Gastroesophageal sphincter (tissue), 4 donors: ENCODE results near the gene SNCG. TPM values are rescaled to one million over a fixed set of nuclear protein-coding genes. Genes with fewer than 3 reads are reported as not detected.

Experiments used
- ATAC-seq: fragments of 150-250 bp; one replicate; pipeline ENCODE4 v1.9.1; 2016; ENCODE audit warnings: mild to moderate bottlenecking, moderate library complexity
- H3K27ac ChIP-seq, 4 donors: fragments of 200-600 bp; sonication (generic) in 3 of 4; 1 replicate in 3 of 4; 2 replicates in 1 of 4; pipeline ENCODE4 v1.5.1; 2016 to 2019
- H3K27me3 ChIP-seq: fragments of 200-600 bp; sonication (generic); one replicate; pipeline ENCODE4 v1.5.1; 2019
- H3K36me3 ChIP-seq, 2 donors: fragments of 200-600 bp; sonication (generic); one replicate each; pipeline ENCODE4 v1.5.1; 2019; ENCODE audit warnings: control low read depth in 1 of 2
- H3K4me1 ChIP-seq, 3 donors: fragments of 200-600 bp; sonication (generic); 1 replicate in 2 of 3; 2 replicates in 1 of 3; pipeline ENCODE4 v1.5.1; 2016 to 2019; ENCODE audit warnings: control low read depth in 2 of 3
- H3K4me3 ChIP-seq, 2 donors: fragments of 200-600 bp; sonication (generic); one replicate each; pipeline ENCODE4 v1.5.1; 2019; ENCODE audit warnings: mild to moderate bottlenecking in 1 of 2, moderate library complexity in 1 of 2
- H3K9me3 ChIP-seq, 3 donors: fragments of 200-600 bp; sonication (generic); one replicate each; pipeline ENCODE4 v1.5.1; 2017 to 2019; ENCODE audit warnings: control low read depth in 2 of 3
- CTCF ChIP-seq, 4 experiments: fragments of 200-600 bp in 2 of 4; fragments of 450-650 bp in 2 of 4; sonication (generic) in 1 of 4; IDR thresholded peaks; one replicate each; pipeline ENCODE4 v1.5.1; 2017 to 2019; ENCODE audit warnings: antibody characterized with exemption in 4 of 4, mild to moderate bottlenecking in 2 of 4, moderate library complexity in 2 of 4
- EP300 ChIP-seq: sonication (generic); formaldehyde crosslinking; IDR thresholded peaks from one replicate; pipeline ENCODE4 v1.6.1; 2017; ENCODE audit warnings: antibody characterized with exemption, mild to moderate bottlenecking
- POLR2A ChIP-seq, 2 donors: fragments of 450-650 bp; IDR thresholded peaks; one replicate each; pipeline ENCODE4 v1.6.1; 2017; ENCODE audit warnings: antibody characterized with exemption in 2 of 2, mild to moderate bottlenecking in 2 of 2, moderate library complexity in 1 of 2
- POLR2AphosphoS5 ChIP-seq: sonication (generic); formaldehyde crosslinking; IDR thresholded peaks from one replicate; pipeline ENCODE4 v1.6.1; 2017; ENCODE audit warnings: antibody characterized with exemption
- WGBS, 2 donors: methylation state at CpG; one replicate each; pipeline ENCODE4 v1.1.5; 2018; ENCODE audit warnings: low coverage in 1 of 2; 5-methylcytosine and 5-hydroxymethylcytosine counted together
- total RNA-seq, 4 donors: library from RNA; depleted of rRNA; stranded (reverse); fragments of >200 nt; gene quantifications; one replicate each; pipeline ENCODE4 v1.1.0, GENCODE V29; 2016

The SNCG gene
- total RNA-seq, 4 donors from 2014 or later, result 12.8 to 102 (median 33.7) TPM

- Histone ChIP-seq H3K27me3 (no peaks in the 10 kb centered on the region), H3K9me3 (no peaks in the 10 kb centered on the region), H3K36me3 (no peaks in the 10 kb centered on the region), H3K4me1 (peaks cover 0 to 65% (median 36%) of the 10 kb centered on the region in 3 donors), H3K4me3 (peak overlapping the region in 1 of 2 donors; percentile 5), H3K27ac (peak overlapping the region in 3 of 4 donors; percentile 95 to 99 (median 99))
- no peak for ATAC-seq
- WGBS, 2 donors, result 41 to 62% methylated on average over 4 to 9 of the region's 11 CpGs
- TF ChIP-seq EP300 (no peak), POLR2AphosphoS5 (no peak), CTCF (IDR thresholded peaks at IDR 0.05) (no peak), POLR2A (IDR thresholded peaks at IDR 0.05) (no peak)
Observed at GRCh38 chr10:86965986-86966654, 7.7 kb downstream of the SNCG start.

- Histone ChIP-seq H3K4me3 (peak overlapping the region in 1 of 2 donors; percentile 69), H3K36me3 (no peaks in the 10 kb centered on the region)
- WGBS, 2 donors, result 79% methylated on average over 4 of the region's 7 CpGs; no CpG with 5 or more reads in 1 of the 2 donors
Observed at GRCh38 chr10:86967481-86967941, 9.1 kb downstream of the SNCG start.

GRCh38 chr10:86968271-86968993 lies 10.0 kb downstream of the SNCG start, which contains the start of gene ADIRF:
ADIRF (plus strand) TSS chr10:86968482; CDS start chr10:86968545, 63 bp downstream.
- Histone ChIP-seq H3K4me3 (peak within 1 kb of the TSS; percentile 65 to 69), H3K36me3 (no peaks in the 10 kb centered on the region), H3K9me3 (no peaks in the 10 kb centered on the region), H3K4me1 (peaks cover 0 to 79% (median 41%) of the 10 kb centered on the region in 3 donors), H3K27me3 (no peaks in the 10 kb centered on the region), H3K27ac (peak within 1 kb of the TSS; percentile 95 to 99 (median 98))
- ATAC-seq, result no peak
- peak; percentile 88 for TF ChIP-seq POLR2AphosphoS5
- TF ChIP-seq EP300, result no peak
- no peak for TF ChIP-seq CTCF (IDR thresholded peaks at IDR 0.05)
- peak; percentile 78 to 79 for TF ChIP-seq POLR2A (IDR thresholded peaks at IDR 0.05)
- WGBS, 2 donors, result 20% methylated on average over 1 of the region's 59 CpGs; no CpG with 5 or more reads in 1 of the 2 donors

More at GRCh38 chr10:86967481-86967941, 9.1 kb downstream of the SNCG start:
- no peaks in the 10 kb centered on the region for H3K27me3 ChIP-seq
- no peak for ATAC-seq
- H3K4me1 ChIP-seq, result peaks cover 0 to 78% (median 41%) of the 10 kb centered on the region in 3 donors
- H3K27ac ChIP-seq, result peak overlapping the region in 3 of 4 donors; percentile 95 to 99 (median 99)
- H3K9me3 ChIP-seq, result no peaks in the 10 kb centered on the region
- TF ChIP-seq POLR2AphosphoS5 (no peak), EP300 (no peak), CTCF (IDR thresholded peaks at IDR 0.05) (no peak), POLR2A (IDR thresholded peaks at IDR 0.05) (no peak)

- H3K4me3 ChIP-seq, result peak overlapping the region; percentile 65 to 69
- peaks cover 0 to 82% (median 41%) of the 10 kb centered on the region in 3 donors for H3K4me1 ChIP-seq
- no peak for ATAC-seq
- peak overlapping the region; percentile 95 to 99 (median 98) for H3K27ac ChIP-seq
- 19 to 47% methylated on average over 5 to 7 of the region's 9 CpGs for WGBS, 2 donors
- TF ChIP-seq CTCF (IDR thresholded peaks at IDR 0.05), result no peak
- TF ChIP-seq EP300, result no peak
- TF ChIP-seq POLR2AphosphoS5, result no peak
- TF ChIP-seq POLR2A (IDR thresholded peaks at IDR 0.05), result no peak
- no peaks in the 10 kb centered on the region for H3K9me3 ChIP-seq
- H3K27me3 ChIP-seq, result no peaks in the 10 kb centered on the region
- H3K36me3 ChIP-seq, result no peaks in the 10 kb centered on the region
Observed at GRCh38 chr10:86968994-86969355, 10.6 kb downstream of the SNCG start.
